ENCODE results near the gene TSPAN13.

The TSPAN13 gene

GRCh38 chr7:16773326-16773725 lies 19.8 kb downstream of the TSPAN13 start:
- TF ChIP-seq CTCF (conservative IDR thresholded peaks at IDR 0.05; ENCODE audit: low read length): no peak
- no peak for DNase-seq (ENCODE audit: low read depth)

GRCh38 chr7:16773884-16774283 lies 20.3 kb downstream of the TSPAN13 start:
- no peak for TF ChIP-seq CTCF (conservative IDR thresholded peaks at IDR 0.05; ENCODE audit: low read length)
- no peak overlapping the region for H3K4me3 ChIP-seq (ENCODE audit: low read length)
- no peak for DNase-seq (ENCODE audit: low read depth)

More at GRCh38 chr7:16773326-16773725, 19.8 kb downstream of the TSPAN13 start:
- H3K4me3 ChIP-seq (ENCODE audit: low read length): no peak overlapping the region

DNA sequence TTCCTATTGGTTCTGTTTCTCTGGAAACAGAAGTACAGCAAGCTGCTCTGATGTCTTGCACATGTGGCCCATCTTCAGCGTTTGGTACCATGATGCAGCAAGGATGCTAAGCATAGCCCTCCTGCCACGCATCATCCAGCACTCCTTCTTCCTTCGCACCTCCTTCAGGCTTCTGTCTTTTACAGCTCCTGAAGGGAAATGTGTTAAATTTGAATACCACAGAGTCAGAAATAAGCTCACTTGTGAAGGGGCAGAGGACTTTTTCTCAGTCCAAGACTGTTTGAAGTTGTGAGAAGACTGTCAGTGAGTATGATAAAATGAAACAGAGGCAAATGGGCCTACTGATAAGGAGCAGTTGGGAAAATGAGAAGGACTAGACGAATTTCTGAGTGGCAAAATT lies 20.7 kb downstream of the TSPAN13 start:
- H3K4me3 ChIP-seq (ENCODE audit: low read length): no peak overlapping the region
- TF ChIP-seq CTCF (conservative IDR thresholded peaks at IDR 0.05; ENCODE audit: low read length): no peak

GRCh38 chr7:16774986-16775385 lies 21.4 kb downstream of the TSPAN13 start:
- H3K4me3 ChIP-seq (ENCODE audit: low read length): no peak overlapping the region
- DNase-seq (ENCODE audit: low read depth): no peak
- no peak for TF ChIP-seq CTCF (conservative IDR thresholded peaks at IDR 0.05; ENCODE audit: low read length)

More for the DNA sequence above, 20.7 kb downstream of the TSPAN13 start:
- DNase-seq (ENCODE audit: low read depth): no peak

GRCh38 chr7:16776053-16776452 lies 22.5 kb downstream of the TSPAN13 start:
- DNase-seq (ENCODE audit: low read depth): no peak
- no peak for TF ChIP-seq CTCF (conservative IDR thresholded peaks at IDR 0.05; ENCODE audit: low read length)
- no peak overlapping the region for H3K4me3 ChIP-seq (ENCODE audit: low read length)

GRCh38 chr7:16778476-16778875 lies 24.9 kb downstream of the TSPAN13 start:
- no peak for TF ChIP-seq CTCF (conservative IDR thresholded peaks at IDR 0.05; ENCODE audit: low read length)
- no peak overlapping the region for H3K4me3 ChIP-seq (ENCODE audit: low read length)
- DNase-seq (ENCODE audit: low read depth): no peak

GRCh38 chr7:16779051-16779450 lies 25.5 kb downstream of the TSPAN13 start:
- no peak overlapping the region for H3K4me3 ChIP-seq (ENCODE audit: low read length)
- no peak for TF ChIP-seq CTCF (conservative IDR thresholded peaks at IDR 0.05; ENCODE audit: low read length)
- no peak for DNase-seq (ENCODE audit: low read depth)

Measured in AG10803 (cell line).